PC-3 (cell line): ENCODE results near the gene ATXN7L1.

Experiments used
- EZH2 ChIP-seq: fragments of 300-600 bp; sonication (generic); IDR thresholded peaks from one replicate; pipeline ENCODE4 v1.6.1; 2017; ENCODE audit warnings: antibody characterized with exemption, mild to moderate bottlenecking, low read length; ENCODE audit not compliant: unreplicated experiment
- TF ChIP-seq, protein P1 (sequence below): fragments of 300-600 bp; sonication (generic); conservative IDR thresholded peaks from 2 replicates; pipeline ENCODE4 v1.5.1; 2017; ENCODE audit warnings: antibody characterized with exemption, low read depth, mild to moderate bottlenecking, low read length

DNA sequence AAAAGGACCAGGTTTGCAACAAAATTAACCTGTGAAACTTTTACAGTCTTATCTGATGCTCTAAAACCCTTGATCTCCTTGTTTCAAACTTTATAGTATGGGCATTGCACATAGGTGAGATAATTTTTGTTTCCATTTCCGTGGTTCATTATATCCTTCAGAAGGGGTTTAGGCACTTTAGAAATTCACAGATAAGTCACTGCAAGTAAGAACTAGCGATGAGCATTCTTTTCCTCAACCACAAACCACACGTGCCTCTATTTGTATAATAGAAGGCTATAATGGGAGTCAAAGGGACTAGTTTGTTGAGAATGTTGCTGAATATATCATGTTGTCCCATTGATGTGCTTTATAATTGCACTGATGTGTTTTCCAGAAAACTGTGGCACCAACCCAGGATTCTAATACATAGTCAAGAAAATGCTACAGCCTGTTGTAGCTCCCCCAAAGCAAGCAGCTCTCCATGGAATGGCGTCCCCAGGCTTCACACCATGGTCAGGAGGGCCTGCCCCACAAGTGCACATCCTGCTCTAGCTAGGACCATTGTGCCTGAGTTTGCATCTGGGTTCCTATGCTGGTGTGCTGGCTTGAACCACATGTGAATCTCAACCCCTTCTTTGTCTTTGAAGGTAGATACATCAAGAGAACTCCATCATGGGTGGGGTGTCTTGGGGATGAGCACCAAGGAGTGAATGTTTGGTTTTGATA lies 14.0 kb upstream of the ATXN7L1 start:
- TF ChIP-seq, protein P1, sequence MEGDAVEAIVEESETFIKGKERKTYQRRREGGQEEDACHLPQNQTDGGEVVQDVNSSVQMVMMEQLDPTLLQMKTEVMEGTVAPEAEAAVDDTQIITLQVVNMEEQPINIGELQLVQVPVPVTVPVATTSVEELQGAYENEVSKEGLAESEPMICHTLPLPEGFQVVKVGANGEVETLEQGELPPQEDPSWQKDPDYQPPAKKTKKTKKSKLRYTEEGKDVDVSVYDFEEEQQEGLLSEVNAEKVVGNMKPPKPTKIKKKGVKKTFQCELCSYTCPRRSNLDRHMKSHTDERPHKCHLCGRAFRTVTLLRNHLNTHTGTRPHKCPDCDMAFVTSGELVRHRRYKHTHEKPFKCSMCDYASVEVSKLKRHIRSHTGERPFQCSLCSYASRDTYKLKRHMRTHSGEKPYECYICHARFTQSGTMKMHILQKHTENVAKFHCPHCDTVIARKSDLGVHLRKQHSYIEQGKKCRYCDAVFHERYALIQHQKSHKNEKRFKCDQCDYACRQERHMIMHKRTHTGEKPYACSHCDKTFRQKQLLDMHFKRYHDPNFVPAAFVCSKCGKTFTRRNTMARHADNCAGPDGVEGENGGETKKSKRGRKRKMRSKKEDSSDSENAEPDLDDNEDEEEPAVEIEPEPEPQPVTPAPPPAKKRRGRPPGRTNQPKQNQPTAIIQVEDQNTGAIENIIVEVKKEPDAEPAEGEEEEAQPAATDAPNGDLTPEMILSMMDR: no peak
- TF ChIP-seq EZH2: no peak
